ENCODE measurements around the gene NPNT.

- TF ChIP-seq CTCF (IDR thresholded peaks at IDR 0.05) (no peak), POLR2AphosphoS5 (IDR thresholded peaks at IDR 0.05) (no peak), POLR2A (IDR thresholded peaks at IDR 0.05) (no peak)
Measured at GRCh38 chr4:105951198-105951597, 55.9 kb downstream of the NPNT start.

Data from breast epithelium (tissue), 3 donors.